Right atrium auricular region (tissue), 2 donors: ENCODE measurements around the gene CNTNAP1. TPM values are rescaled to one million over a fixed set of nuclear protein-coding genes. Genes with fewer than 3 reads are reported as not detected.

Source experiments
- DNase-seq: peaks from one replicate; pipeline ENCODE4 v3.0.0-alpha.2; 2019; ENCODE audit warnings: low spot score
- H3K27ac ChIP-seq, 2 donors: fragments of 200-600 bp; sonication (generic); 1 replicate in 1 of 2; 2 replicates in 1 of 2; pipeline ENCODE4 v1.5.1; 2016 to 2019
- H3K27me3 ChIP-seq, 2 donors: fragments of 200-600 bp; sonication (generic); one replicate each; pipeline versions ENCODE4 v1.5.1 to v1.6.0; 2017 to 2019
- H3K36me3 ChIP-seq: fragments of 200-600 bp; sonication (generic); one replicate; pipeline ENCODE4 v1.5.1; 2016
- H3K4me1 ChIP-seq, 2 donors: fragments of 200-600 bp; sonication (generic); one replicate each; pipeline versions ENCODE4 v1.5.1 to v1.6.0; 2017 to 2019
- H3K4me3 ChIP-seq, 2 donors: fragments of 200-600 bp; sonication (generic); 1 replicate in 1 of 2; 2 replicates in 1 of 2; pipeline ENCODE4 v1.5.1; 2017 to 2019; ENCODE audit warnings: mild to moderate bottlenecking in 1 of 2, moderate library complexity in 1 of 2
- H3K9me3 ChIP-seq, 2 donors: fragments of 200-600 bp; sonication (generic); one replicate each; pipeline ENCODE4 v1.5.1; 2019
- total RNA-seq, 2 donors: library from RNA; depleted of rRNA; stranded (reverse); fragments of >200 nt; gene quantifications; one replicate each; pipeline ENCODE4 v1.1.0, GENCODE V29; 2016
- TF ChIP-seq, protein P1 (sequence below), 2 donors: fragments of 200-600 bp; sonication (generic); IDR thresholded peaks; one replicate each; pipeline ENCODE4 v1.5.1; 2019; ENCODE audit warnings: antibody characterized with exemption in 2 of 2

The CNTNAP1 gene
- total RNA-seq, 2 donors from 2014 or later, result 0.96 to 2.0 TPM

DNA sequence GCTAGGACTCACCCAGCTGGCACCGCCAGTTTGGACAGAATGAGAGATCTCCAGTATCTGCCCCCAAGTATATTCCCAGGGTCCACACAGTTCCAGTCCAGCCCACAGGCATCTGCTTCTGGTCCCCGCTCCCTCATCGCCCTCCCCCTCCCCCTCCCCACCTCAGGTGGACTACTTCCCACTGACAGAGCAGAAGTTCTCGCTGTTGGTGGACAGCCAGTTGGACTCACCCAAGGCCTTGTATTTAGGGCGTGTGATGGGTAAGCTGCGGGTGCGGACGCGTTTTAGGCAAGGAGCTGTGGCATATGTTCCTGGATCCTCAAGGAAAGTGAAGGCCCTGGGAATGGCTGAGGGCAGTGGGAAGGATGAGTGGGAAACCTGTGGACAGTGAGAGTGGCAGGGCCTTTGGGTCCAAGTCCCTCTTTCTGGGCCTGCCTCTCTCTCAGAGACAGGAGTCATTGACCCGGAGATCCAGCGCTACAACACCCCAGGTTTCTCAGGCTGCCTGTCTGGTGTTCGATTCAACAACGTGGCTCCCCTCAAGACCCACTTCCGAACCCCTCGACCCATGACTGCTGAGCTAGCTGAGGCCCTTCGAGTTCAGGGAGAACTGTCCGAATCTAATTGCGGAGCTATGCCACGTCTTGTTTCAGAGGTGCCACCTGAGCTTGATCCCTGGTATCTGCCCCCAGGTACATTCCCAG, 14.9 kb downstream of the CNTNAP1 start:
- no peak for DNase-seq

DNA sequence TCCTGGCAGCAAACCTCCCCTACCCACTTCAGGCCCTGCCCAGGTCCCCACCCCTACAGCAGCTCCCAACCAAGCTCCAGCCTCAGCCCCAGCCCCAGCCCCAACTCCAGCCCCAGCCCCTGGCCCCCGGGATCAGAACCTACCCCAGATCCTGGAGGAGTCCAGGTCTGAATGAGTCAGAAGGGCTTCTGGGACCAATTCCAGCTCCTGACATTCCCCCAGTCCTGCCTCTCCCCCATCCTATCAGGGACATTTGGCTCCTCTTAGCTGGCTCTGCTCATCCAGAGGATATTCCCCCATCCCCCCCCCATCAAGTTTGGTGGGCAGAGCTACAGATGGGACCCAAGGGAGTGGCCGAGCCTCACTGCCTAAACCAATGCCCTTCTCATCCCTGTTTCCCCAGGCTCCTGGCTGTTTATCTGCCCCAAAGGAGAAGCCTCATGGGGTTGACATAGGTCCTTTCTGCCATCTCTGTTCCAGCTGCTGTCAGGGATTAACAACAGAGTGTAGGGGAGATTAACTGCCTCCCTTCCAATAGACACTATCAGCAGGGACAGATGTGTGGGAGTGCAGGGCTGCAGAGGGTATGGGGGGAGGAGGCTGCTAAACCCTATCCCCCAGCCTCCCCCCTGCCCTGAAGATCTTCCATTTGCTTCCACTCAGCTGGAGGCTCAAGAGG, 16.5 kb downstream of the CNTNAP1 start:
- no peak overlapping the region for H3K4me3 ChIP-seq
- TF ChIP-seq, protein P1, sequence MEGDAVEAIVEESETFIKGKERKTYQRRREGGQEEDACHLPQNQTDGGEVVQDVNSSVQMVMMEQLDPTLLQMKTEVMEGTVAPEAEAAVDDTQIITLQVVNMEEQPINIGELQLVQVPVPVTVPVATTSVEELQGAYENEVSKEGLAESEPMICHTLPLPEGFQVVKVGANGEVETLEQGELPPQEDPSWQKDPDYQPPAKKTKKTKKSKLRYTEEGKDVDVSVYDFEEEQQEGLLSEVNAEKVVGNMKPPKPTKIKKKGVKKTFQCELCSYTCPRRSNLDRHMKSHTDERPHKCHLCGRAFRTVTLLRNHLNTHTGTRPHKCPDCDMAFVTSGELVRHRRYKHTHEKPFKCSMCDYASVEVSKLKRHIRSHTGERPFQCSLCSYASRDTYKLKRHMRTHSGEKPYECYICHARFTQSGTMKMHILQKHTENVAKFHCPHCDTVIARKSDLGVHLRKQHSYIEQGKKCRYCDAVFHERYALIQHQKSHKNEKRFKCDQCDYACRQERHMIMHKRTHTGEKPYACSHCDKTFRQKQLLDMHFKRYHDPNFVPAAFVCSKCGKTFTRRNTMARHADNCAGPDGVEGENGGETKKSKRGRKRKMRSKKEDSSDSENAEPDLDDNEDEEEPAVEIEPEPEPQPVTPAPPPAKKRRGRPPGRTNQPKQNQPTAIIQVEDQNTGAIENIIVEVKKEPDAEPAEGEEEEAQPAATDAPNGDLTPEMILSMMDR (IDR thresholded peaks at IDR 0.05), result no peak
- H3K9me3 ChIP-seq, result no peaks in the 10 kb centered on the region
- H3K27ac ChIP-seq, result peak overlapping the region in 1 of 2 donors; percentile 35
- H3K4me1 ChIP-seq, result peaks cover 0 to 14% of the 10 kb centered on the region in 2 donors
- peak; percentile 78 for DNase-seq
- H3K36me3 ChIP-seq, result peaks cover 61% of the 10 kb centered on the region
- H3K27me3 ChIP-seq, result no peaks in the 10 kb centered on the region

More for the DNA sequence above, 14.9 kb downstream of the CNTNAP1 start:
- TF ChIP-seq, protein P1 (IDR thresholded peaks at IDR 0.05), result no peak
- Histone ChIP-seq H3K27me3 (no peaks in the 10 kb centered on the region), H3K4me1 (peaks cover 0 to 14% of the 10 kb centered on the region in 2 donors), H3K36me3 (peaks cover 44% of the 10 kb centered on the region), H3K9me3 (no peaks in the 10 kb centered on the region), H3K4me3 (no peak overlapping the region), H3K27ac (no peak overlapping the region)

DNA sequence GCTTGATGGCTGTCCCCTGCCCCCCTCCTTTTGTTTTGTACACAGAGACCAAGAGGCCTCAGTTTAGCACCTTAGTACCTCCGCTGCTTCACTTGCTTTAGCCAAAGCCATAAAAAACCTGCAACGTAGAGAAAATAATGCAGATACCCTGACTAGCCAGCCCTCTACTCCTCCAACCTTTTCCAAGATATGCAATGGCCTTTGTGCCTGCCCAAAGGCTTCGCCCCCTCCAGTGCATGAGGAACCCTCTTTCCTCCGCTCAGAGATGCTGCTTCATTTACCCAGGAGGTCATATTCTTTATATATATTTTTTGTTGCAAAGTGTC, 17.0 kb downstream of the CNTNAP1 start:
- TF ChIP-seq, protein P1 (IDR thresholded peaks at IDR 0.05), result no peak
- no peaks in the 10 kb centered on the region for H3K9me3 ChIP-seq
- peaks cover 66% of the 10 kb centered on the region for H3K36me3 ChIP-seq
- no peak overlapping the region for H3K4me3 ChIP-seq
- no peaks in the 10 kb centered on the region for H3K27me3 ChIP-seq
- no peak overlapping the region for H3K27ac ChIP-seq
- DNase-seq, result no peak
- H3K4me1 ChIP-seq, result peaks cover 0 to 14% of the 10 kb centered on the region in 2 donors

DNA sequence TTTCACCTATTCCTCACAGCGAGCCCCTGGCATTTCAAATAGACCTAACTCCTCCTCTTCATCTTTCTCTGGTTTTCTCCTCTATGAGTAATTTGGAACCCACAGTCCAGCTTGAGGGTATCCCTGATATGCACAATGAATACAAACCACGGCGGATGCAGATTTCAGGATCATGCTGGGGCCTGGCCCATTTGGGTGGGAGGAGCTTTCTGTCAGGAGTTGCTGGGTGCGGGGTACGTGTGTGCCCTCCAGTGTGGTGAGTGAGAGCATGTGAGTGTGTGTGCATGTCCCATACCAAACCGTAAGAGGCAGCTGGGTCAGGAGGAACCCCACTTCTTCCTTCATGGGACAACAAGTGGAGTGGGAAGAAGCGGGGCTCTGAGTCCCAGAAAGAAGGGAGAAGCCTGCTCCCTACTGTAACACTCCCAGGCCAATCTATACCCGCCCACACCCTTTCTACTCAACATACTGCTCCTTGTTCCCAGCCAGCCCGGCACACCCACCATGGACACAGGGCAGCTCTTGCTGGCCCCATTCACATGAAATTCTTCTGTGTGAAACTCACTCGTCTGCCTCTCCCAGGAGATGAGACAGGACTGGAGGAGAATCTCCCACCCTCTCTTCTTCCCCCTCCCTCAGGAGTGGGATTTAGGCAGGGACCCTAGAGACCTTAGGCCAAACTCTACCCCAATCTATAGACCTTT, 18.4 kb downstream of the CNTNAP1 start:
- TF ChIP-seq, protein P1 (IDR thresholded peaks at IDR 0.05), result no peak
- no peak for DNase-seq
- H3K4me1 ChIP-seq, result peaks cover 0 to 14% of the 10 kb centered on the region in 2 donors
- H3K4me3 ChIP-seq, result no peak overlapping the region
- H3K27ac ChIP-seq, result no peak overlapping the region
- peaks cover 75% of the 10 kb centered on the region for H3K36me3 ChIP-seq
- H3K9me3 ChIP-seq, result no peaks in the 10 kb centered on the region
- no peaks in the 10 kb centered on the region for H3K27me3 ChIP-seq

DNA sequence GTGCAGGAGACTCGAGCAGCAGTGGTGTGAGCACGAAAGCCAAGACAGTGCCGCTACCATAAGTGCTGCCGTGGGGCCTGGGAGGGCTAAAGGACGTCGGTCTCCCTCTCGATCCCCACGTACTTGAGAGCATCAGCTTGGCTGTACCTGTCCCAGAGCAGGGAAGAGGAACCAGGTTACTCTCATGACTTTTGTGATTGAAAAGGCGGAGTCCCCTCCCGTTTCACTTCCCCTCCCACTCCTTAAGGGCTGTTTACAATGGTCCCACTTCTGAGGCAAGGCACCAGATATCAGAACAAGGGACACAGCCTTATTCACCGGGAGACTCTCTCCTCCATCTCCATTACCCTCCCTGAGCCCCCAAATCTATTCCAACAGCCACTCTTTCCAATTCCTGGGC, 20.1 kb downstream of the CNTNAP1 start:
- H3K27me3 ChIP-seq, result no peaks in the 10 kb centered on the region
- no peak overlapping the region for H3K4me3 ChIP-seq
- H3K9me3 ChIP-seq, result no peaks in the 10 kb centered on the region
- H3K4me1 ChIP-seq, result peaks cover 0 to 14% of the 10 kb centered on the region in 2 donors
- TF ChIP-seq, protein P1 (IDR thresholded peaks at IDR 0.05), result no peak
- H3K36me3 ChIP-seq, result peaks cover 78% of the 10 kb centered on the region
- no peak overlapping the region for H3K27ac ChIP-seq
- no peak for DNase-seq
